Sigmoid colon (tissue), 4 donors: ENCODE measurements around the gene MSX2.

Source experiments
- CTCF ChIP-seq, 4 experiments: fragments of 450-650 bp in 3 of 4; fragments of 200-600 bp in 1 of 4; IDR thresholded peaks; one replicate each; pipeline ENCODE4 v1.5.1; 2016 to 2019; ENCODE audit warnings: antibody characterized with exemption in 4 of 4, mild to moderate bottlenecking in 3 of 4, moderate library complexity in 2 of 4
- EP300 ChIP-seq, 4 donors: sonication (generic); formaldehyde crosslinking; IDR thresholded peaks; one replicate each; pipeline ENCODE4 v1.6.1; 2017; ENCODE audit warnings: antibody characterized with exemption in 4 of 4

DNA sequence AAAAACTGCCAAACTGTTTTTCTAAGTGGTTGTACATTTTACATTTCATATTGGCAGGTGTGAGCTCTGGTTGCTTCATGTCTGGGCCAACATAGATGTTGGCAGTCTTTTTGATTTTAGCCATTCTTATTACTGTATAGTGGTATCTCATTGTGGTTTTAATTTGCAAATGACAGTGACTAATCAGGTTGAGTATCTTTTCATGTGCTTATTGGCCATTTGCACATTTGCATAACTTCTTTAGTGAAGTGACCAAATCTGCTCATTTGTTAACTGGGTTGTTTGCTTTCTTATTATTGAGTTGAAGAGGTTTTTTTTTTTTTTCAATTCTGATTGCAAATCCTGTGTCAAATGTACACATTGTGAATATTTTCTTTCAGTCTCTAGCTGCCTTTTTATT is 36.9 kb upstream of the MSX2 start:
- no peak for TF ChIP-seq CTCF (IDR thresholded peaks at IDR 0.05)
- no peak for TF ChIP-seq EP300 (IDR thresholded peaks at IDR 0.05)
